ENCODE results near the gene POLG2.
"Not testable (repeated sequence)": the region's sequence is repeated elsewhere in the genome, so short reads cannot be mapped to it uniquely, and the experiment has no call there.

POLG2 gene

DNA sequence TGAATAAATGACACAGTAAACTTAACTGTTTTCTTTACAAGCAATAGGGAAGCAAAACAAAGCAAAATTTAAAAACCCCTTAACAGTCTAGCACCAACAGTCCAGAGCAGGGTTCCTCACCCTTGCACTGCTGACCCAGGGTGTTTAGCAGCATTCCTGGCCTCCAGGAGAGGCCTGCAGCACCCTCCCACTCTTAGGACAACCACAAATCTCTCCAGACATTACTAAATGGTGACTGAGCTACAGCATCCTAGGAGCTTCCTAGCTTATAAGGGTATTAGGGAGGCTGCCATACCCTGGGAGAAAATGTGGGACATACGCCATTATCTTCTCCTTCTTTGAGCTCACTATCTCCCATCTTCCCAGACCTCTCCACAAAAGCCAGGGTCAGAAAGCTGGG lies 15.9 kb downstream of the POLG2 start:
- DNase-seq = no peak

DNA sequence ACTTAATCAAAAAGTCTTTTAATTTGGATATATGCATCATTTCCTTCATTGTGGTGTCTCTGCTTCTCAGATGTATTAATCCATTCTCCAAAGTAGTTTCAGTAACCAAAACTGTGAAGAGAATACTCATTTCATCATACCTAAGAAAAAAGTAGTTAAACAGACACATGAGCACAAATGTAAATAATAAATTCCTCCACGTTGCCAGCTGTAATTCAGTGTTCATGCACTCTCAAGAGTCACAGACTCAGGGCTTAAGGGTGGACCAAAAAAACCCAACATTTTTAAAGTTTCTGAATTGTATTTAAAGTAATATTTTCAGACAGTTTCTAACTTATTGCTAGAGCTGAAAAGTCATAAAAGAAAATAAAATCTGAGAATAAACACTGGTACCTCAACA lies 19.0 kb downstream of the POLG2 start:
- DNase-seq = no peak

DNA sequence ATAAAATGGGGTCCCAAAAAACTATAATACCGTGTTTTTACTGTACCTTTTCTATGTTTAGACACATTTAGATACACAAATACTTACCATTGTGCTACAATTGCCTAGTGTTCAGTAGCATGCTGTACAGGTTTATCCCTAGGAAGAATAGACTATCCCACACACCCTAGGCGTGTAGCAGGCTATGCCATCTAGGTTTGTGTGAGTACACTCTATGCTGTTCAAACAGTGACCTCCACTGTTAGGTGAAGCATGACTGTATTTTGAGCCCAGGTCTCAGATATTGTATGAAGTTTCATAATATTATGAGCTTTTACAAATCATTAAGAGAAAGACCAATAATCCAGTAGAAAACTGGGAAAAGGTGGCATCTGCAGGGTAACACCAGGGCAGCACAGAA lies 24.3 kb downstream of the POLG2 start:
- DNase-seq = peak; percentile 9

DNA sequence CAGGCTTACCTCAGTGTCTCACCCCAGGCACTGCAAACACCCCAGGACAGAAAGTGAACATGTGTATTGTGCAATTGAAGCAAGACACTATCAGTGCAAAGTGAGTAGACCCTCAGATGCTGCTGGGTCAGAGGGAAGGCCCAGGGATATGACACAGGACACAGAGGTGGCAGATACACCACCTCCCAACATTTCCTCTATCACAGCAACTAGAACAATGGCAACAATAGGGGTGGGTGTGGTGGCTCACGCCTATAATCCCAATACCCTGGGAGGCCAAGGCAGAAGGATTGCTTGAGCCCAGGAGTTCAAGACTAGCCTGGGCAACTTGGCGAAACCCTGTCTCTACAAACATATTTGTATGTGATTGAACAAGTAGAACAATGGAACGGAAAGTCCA lies 25.4 kb downstream of the POLG2 start:
- no peak for DNase-seq

DNA sequence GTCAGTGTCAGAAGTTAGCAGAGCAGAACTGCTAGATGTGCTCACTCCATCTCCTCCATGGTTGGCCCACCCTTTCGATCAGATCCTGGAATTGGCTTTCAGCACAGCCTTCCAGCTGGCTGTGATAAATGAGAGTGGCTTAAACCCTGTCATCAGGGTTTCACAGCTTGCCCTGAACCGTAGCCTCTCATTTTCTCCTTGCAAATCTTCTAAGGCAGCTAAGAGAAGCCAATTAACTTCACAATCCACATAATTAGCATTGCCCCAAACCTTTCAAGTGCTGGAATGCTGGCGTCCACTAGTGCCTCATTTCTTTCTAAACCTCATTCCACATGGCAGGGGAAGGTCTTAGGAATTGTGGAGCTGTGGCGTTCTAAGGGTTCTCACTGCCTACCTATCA lies 26.2 kb downstream of the POLG2 start:
- peak; percentile 23 for DNase-seq

DNA sequence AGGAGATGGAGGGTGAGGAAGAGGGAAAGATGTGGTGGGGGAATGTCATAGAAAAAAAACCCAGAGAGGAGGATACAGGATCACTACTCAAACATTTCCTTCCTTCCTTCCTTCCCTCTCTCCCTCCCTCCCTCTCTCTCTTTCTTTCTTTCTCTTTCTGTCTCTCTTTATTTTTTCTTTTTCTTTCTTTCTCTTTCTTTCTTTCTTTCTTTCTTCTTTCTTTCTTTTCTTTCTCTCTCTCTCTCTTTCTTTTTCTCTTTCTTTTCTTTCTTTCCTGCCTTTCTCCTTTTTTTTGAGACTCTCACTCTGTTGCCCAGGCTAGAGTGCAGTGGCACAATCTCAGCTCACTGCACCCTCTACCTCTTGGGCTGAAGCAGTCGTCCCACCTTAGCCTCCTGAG lies 30.0 kb downstream of the POLG2 start:
- DNase-seq = not testable (repeated sequence)

DNA sequence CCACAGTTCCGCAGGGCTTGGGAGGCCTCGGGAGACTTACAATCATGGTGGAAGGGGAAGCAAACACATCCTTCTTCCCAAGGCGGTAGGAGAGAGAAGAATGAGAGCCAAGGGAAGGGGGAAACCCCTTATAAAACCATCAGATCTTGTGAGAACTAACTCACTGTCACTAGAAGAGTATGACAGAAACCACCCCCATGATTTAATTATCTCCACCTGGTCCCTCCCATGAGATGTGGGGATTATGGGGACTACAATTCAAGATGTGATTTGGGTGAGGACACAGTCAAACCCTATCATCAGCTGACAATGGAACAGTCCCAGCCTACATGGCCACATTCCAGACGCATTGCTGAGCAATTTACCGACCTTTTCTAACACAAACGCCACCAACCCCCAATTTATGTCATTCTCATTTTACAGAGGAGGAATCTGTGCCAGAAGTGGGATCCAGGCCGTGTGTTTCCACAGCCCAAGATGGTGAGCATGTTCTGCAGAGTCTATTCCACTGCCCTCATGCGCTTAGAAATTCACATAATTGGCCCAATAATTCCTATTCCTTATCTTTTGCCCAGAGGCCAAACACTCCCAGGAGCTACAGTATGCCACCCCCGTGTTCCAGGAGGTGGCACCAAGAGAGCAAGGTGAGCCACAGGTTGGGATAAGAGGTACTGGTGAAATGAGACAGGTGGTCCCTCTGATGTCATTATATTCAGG lies 30.7 kb downstream of the POLG2 start:
- peak; percentile 70 for DNase-seq

DNA sequence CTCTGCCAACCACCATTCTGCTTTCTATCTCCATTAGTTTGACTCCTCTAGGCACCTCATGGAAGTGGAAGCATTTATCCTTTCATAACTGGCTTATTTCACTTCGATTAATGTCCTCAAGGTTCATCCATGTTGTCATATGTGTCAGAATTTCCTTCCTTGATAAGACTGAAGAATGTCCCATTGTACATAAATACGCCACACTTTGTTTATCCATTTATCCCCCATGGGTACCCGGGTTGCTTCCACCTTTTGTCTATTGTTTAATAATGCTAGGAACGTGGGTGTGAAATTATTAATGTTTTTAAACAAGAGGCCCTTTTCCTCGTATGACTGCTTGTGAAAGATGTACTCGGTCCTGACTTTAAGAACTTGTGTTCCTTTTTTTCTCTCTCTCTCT lies 35.1 kb downstream of the POLG2 start:
- no peak for DNase-seq

DNA sequence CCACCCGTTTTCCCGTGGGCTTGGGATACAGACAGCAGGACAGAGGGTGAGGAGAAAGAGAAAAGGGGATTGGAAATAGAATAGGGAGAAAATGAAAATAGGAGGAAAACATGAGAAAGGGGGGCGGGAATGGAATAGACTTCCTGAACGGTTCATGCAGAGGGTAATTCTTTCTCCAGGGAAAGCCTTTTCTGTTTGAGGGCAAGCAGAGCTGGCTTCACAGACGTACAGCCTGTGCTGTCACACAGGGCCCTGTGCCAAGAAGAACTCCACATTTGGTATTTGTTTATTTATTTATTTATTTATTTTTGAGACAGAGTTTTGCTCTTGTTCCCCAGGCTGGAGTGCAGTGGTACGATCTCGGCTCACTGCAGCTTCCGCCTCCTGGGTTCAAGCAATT lies 35.9 kb downstream of the POLG2 start:
- no peak for DNase-seq

DNA sequence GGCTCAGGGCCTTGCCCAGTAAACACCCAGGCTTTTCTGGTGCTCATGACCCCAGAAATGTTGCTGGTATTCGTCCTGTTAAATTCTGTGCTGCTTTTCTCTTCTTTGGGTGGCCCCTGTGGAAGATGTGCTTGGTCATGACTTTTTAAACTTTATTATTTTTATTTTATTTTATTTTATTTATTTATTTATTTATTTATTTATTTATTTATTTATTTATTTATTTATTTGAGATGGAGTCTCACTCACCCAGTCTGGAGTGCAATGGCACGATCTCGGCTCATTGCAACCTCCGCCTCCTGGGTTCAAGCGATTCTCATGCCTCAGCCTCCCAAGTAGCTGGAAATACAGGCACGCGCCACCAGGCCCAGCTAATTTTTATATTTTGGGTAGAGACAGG lies 37.0 kb downstream of the POLG2 start:
- not testable (repeated sequence) for DNase-seq

DNA sequence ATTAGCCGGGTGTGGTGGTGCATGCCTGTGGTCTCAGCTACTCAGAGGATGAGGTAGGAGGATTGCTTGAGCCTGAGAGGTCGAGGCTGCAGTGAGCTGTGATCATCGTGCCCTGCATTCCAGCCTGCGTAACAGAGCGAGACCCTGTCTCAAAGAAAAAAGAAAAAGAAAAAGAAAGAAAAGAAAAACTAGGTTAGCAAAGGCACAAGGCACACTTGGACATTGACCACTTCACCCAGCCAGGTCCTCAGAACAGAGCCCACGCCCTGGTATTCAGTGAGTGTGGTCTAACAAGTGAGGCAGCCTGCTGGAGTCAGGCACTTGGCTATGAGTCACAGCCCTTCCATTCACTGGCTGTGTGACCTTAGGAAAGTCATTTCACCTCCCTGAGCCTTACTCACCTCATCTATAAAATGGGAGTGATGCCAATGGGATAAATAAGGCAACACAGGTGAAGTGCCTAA lies 37.5 kb downstream of the POLG2 start:
- DNase-seq = no peak

DNA sequence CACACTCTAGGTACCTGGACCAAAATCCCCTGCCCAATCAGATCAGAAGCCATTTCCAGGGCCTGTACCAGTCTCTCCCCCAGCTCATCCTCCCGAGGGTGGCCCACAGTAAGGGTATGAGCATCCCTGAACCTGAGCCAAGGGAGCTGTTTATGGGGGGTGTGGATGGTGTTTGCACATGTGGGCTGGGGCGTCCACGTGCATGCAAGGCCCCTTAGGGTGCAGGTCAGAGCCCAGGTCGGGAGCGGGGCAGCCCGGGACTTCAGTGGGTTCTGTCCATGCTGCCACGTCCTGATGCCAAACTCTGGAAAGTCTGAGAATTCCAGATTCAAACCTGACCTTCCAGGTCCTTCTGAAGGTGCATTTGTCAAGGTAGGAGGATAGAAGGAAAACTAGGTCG lies 38.1 kb downstream of the POLG2 start:
- DNase-seq = no peak

DNA sequence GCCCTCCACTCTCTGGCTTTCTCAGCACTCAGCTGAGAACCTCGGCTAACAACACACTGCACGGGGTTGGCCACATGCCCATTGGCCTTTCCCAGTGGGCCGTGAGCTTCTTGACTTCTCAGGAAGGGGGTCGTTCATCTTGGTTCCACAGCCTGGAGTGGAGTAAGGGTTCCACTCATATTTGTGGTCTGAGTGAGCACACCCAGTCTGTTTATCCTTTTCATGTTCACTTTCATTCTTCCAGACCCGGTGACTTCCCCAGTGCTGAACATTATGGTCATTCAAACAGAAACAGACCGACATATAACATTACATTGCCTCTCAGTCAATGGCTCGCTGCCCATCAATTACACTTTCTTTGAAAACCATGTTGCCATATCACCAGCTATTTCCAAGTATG lies 39.7 kb downstream of the POLG2 start:
- DNase-seq = no peak

DNA sequence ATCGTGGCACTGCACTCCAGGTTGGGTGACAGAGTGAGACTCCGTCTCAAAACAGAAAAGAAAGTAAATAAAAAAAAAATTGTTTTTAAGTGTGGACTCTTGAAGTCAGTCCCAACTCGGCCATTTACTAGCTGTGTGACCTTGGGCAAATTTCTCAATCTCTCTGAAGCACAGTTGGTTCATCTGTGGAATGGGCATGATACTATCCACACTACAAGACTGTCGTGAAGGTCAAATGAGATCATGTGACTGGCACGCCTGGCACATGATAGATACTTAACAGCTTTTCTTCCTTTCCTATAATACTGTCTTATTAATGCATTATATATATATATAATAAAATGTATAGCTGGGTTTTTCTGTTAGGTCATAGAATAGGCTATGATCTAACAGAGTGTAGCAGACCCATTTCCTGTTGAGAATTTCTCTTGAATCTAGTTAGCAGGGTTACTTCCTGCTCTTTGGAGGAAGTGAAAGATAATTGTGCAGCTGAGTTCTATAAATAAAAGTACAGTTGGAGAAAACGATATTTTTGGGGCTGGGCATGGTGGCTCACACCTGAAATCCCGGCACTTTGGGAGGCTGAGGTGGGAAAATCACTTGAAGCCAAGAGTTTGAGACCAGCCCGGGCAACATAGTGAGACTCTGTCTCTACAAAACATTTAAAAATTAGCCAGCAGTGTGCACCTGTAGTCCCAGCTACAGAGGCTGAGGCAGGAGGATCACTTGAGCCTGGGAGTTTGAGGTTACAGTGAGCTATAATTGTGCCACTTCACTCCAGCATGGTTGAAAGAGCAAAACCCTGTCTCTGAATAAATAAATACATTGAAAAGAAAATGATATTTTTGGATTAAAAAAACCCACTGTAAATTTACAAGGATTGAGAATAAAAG lies 40.6 kb downstream of the POLG2 start:
- DNase-seq = peak; percentile 18

DNA sequence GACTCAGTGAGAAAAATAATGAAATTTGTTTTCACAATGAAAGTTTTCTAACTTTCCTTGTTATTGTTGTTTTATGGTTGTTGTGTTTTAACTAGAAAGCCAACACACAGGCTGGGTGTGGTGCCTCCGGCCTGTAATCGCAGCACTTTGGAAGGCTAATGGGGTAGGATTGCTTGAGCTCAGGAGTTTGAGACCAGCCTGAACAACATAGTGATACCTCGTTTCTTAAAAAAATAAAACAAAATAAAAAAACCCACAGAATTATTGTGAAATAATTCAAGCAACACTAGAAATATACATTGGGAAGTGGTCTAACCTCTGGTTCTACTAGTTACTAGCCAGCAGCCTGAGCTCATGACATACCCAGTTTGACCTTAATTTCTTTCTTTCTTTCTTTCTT lies 47.3 kb downstream of the POLG2 start:
- no peak for DNase-seq

DNA sequence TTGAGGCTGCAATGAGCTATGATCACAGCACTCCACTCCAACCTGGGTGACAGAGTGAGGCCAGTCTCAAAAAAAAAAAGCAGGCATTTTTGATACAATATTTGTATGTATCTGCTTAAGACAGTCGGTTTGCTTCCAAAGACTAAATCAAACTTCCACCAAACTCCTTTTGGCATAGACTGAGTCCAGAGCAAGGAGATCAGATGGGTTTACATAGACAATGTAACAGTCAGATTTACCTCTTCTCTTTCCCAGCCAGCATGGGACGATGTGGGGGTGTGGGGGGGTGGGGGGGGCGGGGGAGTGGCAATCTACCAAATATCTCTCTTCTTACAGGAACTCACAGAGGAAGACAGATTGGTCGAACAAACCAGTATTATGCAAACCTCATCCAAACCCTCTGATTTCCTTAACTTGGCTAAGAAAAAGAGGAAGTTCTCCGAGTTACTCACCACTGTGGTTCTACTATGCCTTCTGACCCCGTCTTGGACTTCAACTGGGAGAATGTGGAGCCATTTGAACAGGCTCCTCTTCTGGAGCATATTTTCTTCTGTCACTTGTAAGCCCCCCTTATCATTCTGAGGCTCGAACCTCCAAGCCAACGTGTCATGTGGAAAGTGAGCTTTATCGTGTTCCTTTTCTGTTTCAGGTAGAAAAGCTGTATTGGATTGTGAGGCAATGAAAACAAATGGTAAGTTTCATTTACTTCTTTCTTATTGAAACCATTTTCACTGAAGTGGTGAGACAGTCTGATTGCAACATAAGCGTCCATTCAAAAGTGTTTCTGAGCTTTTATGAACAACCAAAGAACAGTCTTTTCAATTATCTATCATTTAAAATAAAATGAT lies 48.0 kb downstream of the POLG2 start, which contains the start of gene MILR1:
Gene MILR1 (plus strand): TSS at position 451 of the 848 bp plus-strand sequence. CDS start 54 bp downstream, at position 505.
- DNase-seq = no peak

DNA sequence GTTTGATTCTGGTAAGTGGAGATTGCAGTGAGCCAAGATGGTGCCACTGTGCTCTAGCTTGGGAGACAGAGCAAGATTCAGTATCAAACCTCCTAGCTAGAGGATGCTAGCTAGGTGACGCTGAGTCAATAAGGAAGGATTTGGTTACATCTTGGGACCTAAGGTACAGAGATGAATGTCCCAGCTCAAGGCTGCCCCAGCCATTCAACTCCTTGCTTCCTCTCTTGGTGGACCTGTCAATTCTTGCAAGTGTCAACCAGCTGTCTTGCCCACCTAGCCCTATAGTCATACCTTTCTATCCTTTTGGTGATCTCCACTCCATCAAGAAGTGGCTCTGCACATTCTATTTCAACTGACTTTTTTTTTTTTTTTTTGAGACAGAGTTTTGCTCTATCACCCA lies 49.3 kb downstream of the POLG2 start:
- no peak for DNase-seq

DNA sequence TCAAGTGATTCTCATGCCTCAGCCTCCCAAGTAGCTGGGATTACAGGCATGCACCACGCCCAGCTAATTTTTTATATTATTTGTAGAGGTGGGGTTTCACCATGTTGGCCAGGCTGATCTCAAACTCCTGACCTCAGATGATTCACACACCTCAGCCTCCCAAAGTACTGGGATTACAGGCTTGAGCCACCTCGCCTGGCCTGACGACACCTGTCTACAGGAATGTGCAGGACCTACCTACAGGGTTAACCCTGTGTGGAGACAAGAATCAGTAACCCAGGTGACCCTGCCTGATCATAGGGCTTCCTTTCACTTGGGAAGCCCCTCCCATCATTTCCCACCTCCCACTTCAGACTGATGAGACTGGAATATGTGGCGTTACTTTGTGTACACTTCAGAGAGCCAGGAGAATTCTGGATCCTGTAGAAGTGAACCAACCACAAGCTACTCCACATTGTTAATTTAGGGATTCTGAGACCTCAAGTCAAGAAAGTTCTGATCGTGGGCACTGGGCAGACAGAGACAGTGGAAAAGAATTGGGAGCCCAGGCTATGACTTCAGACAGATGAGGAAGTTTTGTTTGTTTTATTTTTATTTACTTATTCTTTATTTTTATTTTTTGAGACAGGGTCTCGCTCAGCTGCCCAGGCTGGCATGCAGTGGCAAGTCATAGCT lies 53.6 kb downstream of the POLG2 start:
- DNase-seq = no peak

DNA sequence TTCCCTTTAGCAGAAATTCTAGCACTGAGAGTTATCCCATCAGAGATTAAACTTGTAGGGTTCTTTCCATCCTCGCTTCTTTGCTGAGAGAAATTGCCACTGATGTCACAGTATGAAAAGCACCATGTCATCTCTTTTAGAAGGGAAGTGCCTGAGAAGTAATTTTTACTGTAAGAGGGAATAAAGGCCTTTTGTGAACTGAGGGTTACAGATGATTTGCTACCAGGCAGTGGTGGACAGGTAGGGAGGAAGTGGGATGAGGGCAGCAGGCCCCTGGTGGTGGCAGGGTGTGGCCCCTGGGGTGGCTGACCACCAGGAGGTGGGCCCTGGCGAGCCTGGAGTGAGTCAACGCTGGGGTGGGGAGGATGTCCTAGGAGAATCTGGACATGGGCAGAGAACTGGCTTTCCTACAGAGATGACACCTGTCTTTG lies 54.3 kb downstream of the POLG2 start:
- no peak for DNase-seq

DNA sequence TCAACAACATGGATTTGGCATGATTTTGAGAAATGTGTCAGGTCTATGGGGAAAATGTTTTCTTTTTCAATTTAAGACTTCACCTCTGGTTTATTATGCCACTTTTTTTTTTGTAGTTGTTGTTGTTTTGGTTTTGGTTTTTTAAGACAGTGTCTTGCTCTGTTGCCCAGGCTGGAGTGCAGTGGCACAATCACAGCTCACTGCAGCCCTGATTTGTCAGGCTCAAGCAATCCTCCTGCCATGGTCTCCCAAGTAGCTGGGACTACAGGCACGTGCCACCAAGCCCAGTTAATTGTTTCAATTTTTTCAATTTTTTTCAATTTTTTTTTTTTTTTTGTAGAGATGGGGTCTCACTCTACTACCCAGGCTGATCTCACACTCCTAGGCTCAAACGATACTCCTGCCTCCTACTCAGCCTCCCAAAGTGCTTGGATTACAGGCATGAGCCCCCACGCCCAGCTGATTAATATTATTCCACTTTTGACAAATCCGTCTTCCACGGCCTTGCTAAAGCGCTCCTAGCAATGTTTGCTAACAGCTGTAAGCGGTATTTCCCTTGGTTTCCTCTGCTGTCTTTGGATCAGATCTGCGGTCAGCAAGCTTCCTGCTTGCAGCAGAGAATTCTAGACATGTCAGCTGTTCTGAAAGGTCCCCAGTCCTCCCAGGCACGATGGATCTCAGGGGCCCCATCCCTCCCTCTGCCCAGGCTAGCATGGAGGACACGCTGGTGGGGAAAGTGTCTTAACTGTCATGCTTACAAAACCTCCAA lies 54.9 kb downstream of the POLG2 start:
- DNase-seq = no peak

DNA sequence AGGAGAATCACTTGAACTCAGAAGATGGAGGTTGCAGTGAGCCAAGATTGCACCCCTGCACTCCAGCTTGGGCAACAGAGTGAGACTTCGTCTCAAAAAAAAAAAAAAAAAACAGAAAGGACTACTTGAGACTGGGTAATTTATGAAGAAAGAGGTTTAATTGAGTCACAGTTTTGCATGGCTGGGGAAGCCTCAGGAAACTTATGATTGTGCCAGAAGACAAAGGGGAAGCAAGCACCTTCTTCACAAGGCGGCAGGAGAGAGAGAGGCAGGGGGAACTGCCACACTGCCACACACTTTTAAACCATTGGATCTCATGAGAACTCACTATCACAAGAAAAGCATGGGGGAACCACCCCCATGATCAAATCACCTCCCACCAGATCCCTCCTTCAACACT lies 56.9 kb downstream of the POLG2 start:
- no peak for DNase-seq

DNA sequence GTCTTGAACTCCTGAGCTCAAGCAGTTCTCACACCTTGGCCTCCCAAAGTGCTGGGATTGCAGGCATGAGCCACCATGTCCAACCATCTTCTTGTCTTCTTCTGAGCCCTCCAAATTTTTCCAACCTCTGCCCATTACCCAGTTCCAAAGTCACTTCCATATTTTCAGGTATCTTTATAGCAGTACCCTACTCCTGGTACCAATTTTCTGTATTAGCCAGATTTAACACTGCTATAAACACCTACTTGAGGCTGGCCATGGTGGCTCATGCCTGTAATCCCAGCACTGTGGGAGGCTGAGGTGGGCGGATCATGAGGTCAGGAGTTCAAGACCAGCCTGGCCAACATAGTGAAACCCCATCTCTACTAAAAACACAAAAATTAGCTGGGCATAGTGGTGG lies 57.3 kb downstream of the POLG2 start:
- DNase-seq = not testable (repeated sequence)
